Nucleus accumbens (tissue), 56 donors: ENCODE measurements around the gene HOXD9.

Experiments used
- DNase-seq, 56 donors: peaks; one replicate each; lab custom pipeline; 2025; lab: John Stamatoyannopoulos, UW

The HOXD9 gene

GRCh38 chr2:176174382-176174823, 51.9 kb downstream of the HOXD9 start:
- DNase-seq, result peak in 9 of 56 donors; percentile 12 to 40 (median 20)
